Germinal center (tissue), 1 donor: ENCODE data around the gene RASSF7.

ENCODE experiments used
- DNase-seq: peaks from one replicate; pipeline ENCODE4 v3.0.0; 2012; ENCODE audit warnings: mixed read lengths, low spot score

The RASSF7 gene

DNA sequence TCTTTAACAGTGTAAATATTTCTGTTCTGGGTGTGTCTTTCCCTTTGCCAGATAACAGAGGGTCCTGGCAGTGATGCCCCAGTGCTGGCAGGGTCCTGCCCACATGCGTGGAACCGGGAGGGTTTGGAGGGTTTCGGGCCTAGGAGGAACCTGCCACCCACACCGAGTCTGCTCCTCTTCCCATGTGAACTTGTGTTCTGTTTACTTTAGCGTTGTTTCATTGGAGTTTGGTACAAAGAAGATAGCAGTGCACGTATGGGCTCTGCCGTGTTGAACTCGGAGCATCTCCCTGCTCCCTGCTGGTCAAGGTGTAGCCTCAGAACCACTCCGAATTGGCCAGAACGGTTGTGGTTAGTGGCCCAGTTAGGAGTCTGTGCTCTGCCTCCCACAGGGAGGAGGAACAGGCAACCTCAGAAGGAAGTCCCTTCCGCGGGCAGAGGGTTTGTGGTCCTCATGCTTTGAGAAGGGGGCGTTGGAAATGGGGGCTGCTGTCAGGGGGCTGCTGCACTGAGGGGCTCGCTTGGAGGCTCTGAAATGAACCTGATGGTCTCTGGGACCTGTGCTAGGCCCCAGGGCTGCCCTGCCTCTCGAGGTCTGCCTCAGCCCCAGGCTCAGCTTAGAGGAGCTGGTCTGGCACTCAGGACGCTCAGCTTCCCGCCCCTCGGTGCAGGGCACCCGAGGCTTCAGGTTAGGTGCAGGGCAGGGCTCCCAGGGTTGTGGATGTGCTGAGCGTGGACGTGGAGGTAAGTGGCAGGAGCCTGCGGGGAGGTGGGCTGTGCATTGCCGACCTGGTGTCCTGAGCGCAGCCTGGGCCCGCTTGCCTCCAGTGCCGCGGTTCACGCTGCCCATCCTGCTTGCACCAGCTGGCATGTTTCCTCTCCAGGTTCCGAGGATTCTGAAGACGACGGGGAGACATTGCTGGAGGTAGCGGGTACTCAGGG lies 25.9 kb downstream of the RASSF7 start:
- no peak for DNase-seq

DNA sequence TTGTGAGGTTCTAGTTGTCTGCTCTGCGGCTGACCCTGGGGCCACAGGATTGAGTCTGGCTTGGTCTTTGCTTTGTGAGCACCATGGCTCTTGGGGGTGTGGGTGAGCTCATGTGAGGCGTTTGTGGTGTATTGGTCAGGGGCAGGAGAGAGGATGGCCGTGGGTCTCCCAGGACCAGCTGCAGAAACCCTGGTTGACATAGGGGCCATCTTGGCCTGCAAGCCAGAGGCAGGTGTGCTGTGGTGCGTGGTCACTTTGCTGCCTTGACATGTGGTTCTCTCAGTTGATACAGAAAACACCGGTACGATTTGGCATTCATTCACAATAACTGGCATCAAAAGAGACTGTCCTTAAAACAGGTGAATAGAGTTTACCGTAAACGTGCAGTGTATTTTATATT lies 26.8 kb downstream of the RASSF7 start:
- no peak for DNase-seq

DNA sequence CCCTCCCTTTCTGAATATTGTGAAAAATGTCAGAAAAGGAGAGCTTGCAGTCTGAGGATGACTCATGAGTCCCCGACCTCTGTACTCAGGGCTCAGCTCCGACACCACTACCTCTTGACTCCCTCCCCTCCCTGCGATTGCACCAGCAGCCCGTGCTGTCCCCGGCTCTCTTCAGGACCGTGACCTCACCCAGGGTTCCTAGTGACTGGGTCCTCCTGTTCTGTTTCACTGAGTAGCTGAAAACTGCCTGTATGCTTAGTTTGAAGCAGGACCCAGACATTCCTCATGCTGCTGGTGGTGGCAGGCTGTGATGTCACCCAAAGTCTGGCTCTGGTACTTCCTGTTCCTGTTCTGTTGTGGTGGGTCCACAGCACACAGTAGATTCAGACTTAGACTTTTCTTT lies 27.2 kb downstream of the RASSF7 start:
- DNase-seq: no peak

DNA sequence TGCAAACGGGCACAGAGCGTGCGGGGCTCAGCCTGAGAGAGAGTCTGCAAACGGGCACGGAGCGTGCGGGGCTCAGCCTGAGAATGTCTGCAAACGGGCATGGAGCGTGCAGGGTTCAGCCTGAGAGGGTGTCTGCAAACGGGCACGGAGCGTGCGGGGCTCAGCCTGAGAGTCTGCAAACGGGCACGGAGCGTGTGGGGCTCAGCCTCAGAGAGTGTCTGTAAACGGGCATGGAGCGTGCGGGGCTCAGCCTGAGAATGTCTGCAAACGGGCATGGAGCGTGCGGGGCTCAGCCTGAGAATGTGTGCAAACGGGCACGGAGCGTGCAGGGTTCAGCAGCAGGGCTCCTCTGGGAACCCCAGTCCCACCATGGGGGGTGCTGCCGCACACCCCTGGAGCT lies 29.0 kb downstream of the RASSF7 start:
- no peak for DNase-seq

DNA sequence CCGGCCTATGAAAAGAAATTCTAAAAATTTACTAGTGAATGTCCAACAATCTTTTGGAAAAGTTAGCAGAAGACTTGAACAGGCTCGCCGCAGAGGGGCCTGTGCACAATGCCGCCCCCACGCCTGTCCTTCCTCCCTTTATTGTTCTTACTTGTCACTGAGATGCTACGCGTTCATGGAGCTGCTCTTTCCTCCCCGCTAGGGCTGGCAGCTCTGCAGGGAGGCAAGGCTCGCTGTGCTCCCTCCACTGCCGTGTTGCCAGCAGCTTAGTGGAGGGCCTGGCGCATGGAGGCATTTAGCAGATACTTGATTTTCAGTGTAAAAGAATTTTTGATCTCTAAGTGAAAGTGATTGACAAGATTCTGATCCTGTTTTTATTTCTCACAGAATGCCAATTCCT lies 30.2 kb downstream of the RASSF7 start:
- DNase-seq: no peak

DNA sequence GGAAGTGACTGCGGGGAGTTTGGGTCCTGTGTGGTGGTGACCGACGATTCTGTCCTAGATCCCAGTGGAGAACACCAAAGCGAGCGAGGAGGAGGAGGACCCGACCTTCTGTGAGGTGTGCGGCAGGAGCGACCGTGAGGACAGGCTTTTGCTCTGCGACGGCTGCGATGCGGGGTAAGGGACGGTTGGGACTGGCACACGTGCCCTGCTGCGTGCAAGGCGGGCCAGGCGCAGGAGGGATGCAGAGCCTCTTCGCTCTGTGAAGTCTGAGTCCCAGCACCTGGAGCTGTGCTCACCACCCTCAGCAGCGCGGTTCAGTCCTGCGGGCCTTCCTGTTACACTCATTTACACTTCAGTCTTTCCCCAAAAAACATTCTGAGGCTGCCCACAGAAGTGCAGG lies 31.7 kb downstream of the RASSF7 start:
- no peak for DNase-seq

DNA sequence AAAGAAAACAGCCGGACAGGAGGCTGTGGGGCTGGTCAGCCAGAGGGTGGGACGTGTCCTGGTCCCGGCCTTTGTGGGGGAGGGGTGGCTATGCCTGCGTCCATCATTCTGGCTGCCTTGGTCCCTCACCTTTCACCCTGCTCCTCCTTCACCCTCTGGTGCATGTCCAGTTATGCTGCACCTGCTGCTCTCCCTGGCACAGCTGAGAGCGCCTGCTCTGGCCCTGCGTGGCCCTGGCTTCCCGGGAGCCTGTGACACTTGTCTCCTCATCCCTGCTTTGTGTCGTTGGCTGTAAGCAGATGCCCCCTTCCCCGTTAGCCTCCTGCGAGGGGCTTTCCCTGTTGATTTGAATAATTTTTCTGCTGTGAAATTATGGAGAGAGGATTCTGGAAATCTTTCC lies 32.1 kb downstream of the RASSF7 start:
- DNase-seq: no peak

DNA sequence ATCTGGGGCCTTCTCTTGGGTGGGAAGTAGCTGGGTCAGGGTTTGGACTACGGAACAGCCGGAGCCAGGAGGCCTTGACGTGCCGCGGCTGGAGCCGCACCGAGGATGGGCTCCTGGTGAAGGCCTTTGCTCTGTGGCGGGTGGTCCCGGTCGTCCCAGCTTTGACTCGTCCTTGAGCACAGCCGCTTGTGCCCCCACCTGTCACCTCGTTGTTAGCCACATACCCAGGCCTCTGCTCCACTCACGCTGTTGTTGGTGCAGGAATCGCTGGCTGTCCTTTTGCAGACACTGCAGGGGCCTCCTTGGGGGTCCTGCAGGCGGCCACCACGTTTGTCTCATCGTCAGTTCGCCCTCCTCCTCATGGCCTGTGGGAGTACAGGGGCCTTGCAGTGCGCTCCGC lies 32.6 kb downstream of the RASSF7 start:
- DNase-seq: no peak

DNA sequence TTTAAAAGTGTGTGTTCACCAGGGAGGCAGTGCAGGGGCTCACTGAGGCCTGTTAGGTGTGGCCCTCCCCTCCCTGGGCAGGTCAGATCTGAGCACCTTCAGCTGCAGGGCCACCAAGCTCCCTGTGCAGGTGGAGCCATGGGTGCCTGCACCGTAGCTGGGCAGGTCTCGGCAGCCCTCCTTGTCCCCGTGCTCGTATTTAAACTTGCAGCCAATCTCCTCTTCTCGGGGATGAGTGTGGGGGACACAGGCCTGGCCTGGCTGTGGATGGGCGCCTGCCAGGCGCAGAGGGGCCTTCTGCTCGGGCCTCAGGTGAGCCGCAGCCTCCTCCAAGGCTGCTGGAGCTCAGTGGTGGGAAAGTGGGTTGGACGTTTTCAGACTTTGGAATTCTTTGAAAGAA lies 34.6 kb downstream of the RASSF7 start:
- no peak for DNase-seq

DNA sequence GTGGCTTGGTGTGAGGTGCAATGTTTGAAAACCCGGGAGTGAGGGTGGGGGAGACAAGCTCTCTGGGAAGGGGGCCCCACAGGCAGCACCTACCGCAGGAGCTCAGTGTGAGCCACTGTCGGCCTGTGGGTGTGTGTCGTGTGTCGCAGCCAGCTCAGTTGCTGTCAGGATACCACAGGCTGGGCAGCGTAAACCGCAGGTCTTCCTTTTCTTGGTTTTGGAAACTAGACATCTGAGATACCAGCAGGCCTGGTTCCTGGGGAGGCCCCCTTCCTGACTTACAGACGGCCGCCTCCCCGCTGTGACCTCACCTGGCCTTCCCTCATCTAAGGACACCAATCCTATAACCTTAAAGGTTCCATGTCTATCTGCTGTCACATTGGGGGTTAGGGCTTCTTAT lies 35.6 kb downstream of the RASSF7 start:
- DNase-seq: no peak

DNA sequence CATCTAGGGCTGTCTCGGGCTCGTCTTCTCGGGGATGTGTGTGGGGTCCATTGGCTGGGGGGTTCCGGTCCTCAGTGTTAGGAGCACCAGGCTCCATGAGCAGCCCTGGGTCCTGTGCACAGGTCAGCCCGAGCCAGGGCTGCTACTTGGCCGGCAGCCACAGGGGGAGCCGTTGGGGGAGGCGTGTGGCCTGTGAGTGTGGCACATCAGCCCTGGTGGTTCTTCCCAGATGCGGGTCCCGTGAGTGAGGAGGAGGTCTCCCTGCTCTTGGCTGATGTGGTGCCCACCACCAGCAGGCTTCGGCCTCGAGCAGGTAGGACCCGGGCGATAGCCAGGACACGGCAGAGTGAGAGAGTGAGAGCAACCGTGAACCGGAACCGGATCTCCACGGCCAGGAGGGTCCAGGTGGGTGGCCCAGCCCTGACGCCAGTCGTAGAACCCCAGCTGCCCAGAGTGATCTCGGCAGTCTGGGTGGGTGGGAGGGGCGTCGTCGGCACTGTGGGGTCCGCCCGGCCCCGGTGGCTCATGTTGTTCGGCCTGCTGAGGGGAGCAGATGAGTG lies 36.5 kb downstream of the RASSF7 start:
- no peak for DNase-seq

DNA sequence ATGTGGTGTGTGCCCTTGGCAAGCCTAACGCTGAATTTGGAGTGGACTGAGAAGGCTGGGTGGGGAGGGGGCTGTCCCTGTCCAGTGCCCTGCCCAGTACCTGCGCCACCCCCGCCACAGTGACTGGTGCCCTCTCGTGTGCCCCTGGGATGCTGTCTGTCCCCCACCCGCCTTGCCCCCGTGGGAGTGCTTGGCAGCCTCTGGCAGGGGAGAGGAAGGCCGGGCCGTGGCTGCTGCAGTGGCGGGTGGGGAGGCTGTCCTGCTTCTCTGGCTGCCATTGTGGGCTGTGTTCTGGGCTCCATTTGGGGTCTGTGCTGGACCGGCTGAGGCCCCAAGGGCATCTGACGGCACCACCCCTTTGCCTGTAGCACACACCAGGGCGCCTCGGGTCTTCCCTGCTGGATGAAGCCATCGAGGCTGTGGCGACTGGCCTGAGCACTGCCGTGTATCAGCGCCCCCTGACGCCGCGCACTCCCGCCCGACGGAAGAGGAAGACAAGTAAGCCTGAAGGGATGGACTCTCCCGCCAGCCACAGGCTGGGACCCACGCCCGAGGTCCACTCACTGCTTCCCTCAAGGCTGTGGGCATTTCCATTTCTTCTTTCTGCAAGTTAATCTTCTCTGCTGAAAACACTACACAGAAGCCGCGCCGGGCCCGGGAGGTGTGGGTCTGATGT lies 37.4 kb downstream of the RASSF7 start:
- DNase-seq: no peak

DNA sequence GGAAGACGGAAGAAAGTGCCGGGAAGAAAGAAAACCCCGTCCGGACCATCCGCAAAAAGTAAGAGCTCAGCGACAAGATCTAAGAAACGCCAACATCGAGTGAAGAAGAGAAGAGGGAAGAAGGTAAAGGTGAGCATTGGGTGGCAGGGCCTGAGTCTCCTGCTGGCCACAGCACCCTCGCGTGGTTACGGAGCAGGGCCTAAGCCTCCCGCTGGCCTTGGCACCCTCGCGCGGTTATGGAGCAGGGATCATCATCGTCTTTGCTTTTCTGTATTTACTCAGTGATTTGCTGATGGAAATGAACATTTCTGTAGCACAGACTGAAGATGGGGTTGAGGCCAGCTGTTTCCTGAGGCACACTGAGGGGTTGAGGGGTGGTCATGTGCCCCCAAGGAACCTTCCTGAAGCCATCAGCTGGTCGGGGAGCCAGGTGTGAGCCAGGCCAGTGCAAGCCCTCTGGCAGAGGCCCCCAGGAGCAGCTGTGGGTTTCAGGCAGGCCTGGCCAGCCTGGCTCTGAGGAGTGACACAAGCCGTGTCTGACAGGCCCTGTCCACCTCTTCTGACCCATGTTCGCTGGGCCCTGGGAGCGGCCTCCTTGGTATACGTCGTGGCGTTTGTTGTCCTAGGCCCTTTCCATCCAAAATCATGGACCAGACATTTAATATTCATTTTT lies 40.9 kb downstream of the RASSF7 start:
- no peak for DNase-seq

DNA sequence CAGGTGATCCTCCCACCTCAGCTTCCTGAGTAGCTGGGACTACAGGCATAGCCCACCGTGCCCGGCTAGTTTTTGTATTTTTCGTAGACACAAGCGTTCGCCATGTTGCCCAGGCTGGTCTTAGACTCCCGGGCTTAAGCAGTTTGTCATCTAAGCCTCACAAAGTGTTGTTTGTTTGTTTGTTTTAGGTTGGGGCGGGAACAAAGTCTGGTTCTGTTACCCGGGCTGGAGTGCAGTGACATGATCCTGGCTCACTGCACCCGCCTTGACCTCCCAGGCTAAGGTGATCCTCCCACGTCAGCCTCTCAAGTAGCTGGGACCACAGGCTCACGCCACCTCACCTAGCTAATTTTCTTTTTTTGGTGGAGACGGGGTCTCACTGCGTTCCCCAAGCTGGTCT lies 42.4 kb downstream of the RASSF7 start:
- DNase-seq: no peak

DNA sequence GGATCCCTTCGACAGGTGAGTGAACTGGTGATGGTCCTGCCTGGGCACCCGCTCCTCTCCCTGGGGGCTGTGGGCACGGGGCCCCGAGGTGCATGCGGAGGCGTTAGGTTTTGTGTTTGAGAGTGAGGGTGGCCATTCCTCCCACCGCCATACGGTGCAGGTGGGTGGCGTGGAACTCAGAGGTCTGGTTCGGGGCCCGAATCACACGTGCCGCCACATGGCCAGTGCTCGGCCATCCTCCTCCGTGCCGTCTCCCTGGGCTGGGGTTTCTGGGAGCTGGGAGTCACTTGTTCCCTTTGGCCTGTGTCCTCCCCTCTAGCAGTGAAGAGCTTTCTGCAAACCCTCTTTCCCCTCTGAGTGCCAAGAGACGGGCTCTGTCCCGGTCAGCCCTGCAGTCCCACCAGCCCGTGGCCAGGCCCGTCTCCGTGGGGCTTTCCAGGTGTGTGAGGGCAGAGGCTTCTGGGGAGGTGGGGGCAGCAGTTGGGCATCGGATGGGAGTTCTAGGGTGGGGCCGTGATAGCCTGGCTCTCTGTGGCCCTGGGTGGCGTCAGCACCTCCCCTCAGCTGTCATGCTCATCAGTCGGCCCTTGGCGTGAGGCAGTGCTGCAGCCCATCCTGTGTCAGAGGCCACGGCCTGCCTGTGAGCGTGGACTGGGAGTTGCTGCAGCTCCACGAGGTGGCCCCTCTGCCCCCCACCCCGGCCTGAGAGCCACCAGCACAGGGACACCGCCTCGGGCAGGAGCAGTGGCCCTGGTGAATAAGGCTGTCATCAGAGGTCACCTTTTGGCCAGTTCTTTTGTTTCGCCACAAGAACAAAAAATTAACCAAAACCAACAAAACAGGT lies 44.7 kb downstream of the RASSF7 start:
- no peak for DNase-seq

DNA sequence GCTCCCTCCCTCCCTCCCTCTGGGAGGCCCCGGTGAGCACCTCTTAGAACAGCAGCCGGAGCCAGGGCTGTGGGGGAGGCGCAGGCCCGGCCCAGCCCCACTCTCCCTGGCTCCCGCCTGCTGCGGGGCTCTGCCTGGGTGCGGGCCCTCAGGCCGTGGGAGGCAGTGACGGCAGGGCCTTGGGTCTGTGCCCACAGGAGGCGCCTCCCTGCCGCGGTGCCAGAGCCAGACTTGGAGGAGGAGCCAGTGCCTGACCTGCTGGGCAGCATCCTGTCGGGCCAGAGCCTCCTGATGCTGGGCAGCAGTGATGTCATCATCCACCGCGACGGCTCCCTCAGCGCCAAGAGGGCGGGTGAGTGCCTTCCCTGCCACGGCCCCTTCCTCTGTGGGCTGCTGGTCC lies 45.5 kb downstream of the RASSF7 start:
- DNase-seq: no peak

DNA sequence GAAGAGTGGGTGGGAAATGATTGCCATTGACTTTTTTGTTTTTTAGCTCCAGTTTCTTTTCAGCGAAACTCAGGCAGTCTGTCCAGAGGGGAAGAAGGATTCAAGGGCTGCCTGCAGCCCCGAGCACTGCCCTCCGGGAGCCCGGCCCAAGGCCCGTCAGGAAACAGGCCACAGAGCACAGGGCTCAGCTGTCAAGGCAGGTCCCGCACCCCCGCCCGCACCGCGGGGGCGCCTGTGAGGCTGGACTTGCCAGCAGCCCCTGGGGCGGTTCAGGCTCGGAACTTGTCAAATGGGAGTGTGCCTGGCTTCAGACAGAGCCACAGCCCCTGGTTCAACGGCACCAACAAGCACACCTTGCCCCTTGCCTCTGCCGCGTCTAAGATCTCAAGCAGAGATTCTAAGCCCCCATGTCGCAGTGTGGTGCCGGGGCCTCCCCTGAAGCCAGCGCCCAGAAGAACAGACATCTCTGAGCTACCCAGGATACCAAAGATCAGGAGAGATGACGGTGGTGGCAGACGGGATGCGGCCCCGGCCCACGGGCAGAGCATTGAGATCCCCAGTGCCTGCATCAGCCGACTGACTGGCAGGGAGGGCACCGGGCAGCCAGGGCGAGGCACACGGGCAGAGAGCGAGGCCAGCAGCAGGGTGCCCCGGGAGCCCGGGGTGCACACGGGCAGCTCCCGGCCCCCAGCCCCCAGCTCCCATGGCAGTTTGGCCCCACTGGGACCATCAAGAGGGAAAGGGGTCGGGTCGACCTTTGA lies 46.4 kb downstream of the RASSF7 start:
- DNase-seq: no peak

DNA sequence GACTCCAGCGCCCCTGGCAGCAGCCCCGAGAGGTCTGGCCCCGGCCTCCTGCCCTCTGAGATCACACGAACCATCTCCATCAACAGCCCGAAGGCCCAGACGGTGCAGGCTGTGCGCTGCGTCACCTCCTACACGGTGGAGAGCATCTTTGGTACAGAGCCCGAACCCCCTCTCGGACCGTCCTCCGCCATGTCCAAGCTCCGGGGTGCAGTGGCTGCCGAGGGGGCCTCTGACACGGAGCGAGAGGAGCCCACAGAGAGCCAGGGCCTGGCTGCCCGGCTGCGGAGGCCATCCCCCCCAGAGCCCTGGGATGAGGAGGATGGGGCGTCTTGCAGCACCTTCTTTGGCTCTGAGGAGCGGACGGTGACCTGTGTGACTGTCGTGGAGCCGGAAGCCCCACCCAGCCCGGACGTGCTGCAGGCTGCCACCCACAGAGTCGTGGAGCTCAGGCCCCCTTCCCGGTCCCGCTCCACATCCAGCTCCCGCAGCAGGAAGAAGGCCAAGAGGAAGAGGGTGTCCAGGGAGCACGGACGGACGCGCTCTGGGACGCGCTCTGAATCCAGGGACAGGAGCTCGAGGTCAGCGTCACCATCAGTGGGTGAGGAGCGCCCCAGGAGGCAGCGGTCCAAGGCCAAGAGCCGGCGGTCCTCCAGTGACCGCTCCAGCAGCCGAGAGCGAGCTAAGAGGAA lies 47.3 kb downstream of the RASSF7 start:
- DNase-seq: no peak

DNA sequence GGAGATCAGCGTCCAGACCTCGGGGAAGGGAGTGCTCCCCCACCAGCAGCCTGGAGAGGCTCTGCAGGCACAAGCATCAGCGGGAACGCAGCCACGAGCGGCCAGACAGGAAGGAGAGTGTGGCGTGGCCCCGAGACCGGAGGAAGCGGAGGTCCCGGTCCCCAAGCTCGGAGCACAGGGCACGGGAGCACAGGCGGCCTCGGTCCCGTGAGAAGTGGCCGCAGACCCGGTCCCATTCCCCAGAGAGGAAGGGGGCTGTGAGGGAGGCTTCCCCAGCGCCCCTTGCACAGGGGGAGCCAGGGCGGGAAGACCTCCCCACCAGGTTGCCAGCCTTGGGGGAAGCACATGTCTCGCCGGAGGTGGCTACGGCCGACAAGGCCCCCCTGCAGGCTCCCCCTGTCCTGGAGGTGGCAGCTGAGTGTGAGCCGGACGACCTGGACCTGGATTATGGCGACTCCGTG lies 48.1 kb downstream of the RASSF7 start:
- no peak for DNase-seq

DNA sequence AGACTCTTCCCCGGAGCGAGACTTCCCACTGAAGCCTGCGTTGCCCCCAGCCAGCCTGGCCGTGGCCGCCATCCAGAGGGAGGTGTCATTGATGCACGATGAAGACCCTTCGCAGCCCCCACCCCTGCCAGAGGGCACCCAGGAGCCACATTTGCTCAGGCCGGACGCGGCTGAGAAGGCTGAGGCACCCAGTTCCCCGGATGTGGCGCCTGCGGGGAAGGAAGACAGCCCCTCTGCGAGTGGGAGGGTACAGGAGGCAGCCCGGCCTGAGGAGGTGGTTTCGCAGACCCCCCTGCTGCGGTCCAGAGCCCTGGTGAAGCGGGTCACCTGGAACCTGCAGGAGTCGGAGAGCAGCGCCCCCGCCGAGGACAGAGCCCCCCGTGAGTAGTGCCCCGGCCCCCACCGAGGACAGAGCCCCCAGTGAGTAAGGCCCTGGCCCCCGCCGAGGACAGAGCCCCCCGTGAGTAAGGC lies 48.6 kb downstream of the RASSF7 start:
- no peak for DNase-seq
